GM21717 (cell line): Measurements from ENCODE around the gene PCSK4.

Source experiments
- ATAC-seq: cut with Tn5 transposase; IDR thresholded peaks from one replicate; pipeline ENCODE4 v1.9.1; 2021; ENCODE audit warnings: mild to moderate bottlenecking, moderate library complexity; ENCODE audit not compliant: unreplicated experiment

PCSK4 gene

GRCh38 chr19:1457031-1457739, 33.0 kb downstream of the PCSK4 start:
- no peak for ATAC-seq

DNA sequence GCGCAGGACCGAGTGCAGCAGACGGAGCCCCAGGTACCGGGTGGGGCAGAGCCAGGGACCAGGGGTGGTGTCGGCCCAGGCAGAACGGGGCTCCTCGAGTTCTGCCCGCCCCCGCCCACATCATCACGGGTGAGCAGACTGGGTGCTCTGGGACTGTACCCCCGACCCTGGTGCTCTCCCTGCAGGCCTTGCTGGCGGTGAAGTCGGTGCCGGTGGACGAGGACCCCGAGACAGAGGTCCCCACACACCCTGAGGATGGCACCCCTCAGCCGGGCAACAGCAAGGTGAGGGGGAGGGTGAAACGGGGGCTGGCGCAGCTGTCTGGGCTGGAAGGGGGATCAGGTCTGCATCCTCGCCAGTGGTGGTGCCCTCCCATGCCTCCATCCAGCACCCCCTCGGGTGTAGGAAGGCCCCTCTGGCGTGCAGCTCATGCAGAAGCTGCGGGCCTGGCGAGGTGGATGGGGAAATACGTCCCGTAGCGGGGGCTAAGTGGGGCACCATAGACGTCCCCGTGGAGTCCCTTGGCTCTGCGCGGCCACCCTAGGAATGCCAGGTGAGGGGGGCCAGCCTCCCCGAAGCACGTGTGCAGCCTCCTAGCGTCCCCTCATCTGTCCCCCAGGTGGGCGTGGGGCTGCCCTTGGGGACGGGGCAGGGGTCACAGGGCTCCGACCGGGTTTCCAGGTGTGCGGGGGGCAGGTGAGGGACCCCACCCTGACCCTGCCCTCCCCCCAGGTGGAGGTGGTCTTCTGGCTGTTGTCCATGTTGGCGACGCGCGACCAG, 33.8 kb downstream of the PCSK4 start:
- no peak for ATAC-seq

DNA sequence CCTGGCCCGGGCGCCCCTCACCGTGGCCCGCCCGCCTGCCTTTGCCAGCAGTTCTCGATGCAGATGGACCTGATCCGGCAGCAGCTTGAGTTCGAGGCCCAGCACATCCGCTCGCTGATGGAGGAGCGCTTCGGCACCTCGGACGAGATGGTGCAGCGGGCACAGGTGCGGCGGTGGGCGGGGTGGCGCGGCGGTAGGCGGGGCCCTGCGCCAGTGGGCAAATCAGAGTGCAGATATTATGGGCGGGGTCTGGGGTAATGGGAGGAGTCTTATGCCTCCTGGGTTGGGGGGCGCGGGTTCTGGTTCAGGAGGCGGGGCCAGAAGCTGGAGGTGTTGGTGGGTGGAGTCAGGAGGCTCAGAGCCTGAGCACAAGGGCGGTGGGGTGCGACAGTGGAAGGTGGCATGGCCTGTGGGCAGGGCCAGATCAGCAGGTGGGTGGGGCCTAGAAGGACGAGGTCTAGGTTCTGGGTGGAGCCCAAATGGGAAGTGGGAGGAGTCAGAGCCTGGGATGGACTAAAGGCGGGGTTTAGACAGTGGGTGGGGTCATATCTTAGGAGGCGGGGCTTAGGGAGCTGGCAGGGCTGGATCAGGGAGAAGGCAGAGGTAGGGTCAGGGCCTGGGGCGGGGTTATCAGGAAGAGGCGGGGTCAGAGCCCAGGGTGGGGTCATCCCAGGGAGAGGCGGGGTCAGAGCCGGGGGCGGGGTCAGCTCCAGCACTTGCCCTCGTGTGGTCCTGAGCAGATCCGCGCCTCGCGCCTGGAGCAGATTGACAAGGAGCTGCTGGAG, 34.6 kb downstream of the PCSK4 start:
- no peak for ATAC-seq

DNA sequence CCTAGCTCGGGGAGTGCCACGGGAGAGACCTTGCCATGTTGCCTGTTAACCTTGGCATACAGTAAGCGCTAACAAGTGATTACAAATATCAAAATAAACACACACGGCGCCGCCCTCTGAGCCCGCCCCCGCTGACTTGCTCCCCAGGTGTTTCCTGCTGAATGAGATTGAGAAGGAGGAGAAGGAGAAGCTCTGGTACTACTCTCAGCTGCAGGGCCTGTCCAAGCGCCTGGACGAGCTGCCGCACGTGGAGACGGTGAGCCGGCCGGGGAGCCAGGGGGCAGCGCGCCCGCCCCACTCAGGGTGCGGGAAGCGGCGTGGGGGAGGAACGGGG, 35.2 kb downstream of the PCSK4 start:
- ATAC-seq: no peak

GRCh38 chr19:1453525-1454364, 36.4 kb downstream of the PCSK4 start:
- no peak for ATAC-seq

DNA sequence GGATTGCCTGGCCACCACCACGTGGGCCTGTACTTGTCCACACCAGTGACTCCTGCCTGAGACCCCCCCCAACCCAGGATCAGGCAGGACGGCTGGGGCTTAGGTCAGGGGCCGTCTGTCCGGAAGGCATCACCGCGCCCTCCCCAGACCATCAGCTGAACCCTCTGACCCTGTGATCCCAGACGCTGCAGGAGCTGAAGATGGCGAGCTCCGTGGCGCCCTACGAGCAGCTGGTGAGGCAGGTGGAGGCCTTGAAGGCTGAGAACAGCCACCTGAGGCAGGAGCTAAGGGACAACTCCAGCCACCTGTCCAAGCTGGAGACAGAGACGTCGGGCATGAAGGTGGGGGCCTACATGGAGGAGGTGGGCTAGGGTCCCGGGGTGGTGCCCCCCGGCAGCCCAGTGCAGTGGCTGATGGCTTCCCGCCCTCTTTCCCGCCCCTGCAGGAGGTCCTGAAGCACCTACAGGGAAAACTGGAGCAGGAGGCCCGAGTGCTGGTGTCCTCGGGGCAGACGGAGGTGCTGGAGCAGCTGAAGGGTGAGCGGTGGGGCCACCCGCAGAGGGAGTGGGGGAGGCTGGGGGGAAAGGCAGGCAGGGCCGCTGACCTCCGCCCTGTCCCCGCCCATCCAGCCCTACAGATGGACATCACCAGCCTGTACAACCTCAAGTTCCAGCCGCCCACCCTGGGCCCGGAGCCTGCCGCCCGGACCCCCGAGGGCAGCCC, 37.2 kb downstream of the PCSK4 start:
- ATAC-seq: no peak

DNA sequence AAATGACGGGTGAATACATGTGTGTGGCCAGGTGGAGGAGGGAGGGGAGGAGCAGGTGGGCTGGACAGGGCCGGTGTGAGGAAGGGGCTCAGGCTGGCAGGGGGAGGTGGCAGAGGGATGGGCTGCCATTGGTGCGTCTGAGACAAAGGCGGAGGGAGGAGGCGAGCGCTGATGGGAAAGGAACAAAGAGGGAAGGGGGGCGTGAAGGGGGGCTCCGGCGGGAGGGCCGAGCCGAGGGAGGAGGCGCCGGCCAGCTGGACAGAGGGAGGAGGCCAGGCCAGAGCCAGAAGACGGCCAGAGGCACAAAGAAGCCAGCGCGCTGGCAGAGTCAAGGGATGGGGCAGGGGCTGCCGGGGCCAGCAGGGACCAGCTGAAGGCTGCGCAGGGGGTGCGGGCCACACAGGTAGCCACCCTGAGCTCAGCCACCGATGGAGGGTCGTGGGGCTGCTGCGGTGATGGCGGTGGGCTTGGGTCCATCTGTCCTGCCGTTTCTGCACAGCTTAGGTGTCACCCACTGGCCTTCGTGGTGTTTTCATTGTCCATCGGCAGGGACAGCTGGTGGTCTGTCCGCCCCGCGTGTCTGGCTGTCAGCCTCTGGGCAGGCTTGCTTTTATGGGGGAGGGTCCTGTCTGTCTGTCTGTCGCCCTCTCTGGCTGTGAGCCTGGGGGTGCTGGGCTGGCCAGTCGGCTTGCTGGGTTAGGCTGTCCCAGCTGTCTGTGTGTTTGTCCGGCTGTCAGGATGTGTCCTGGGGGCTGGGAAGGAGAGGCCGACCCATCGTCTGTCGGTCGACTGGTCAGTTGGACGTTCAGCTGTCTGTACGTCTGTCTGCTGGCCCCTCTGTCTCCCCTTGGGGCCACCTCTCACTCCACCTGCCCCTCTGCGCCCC, 38.0 kb downstream of the PCSK4 start:
- no peak for ATAC-seq

GRCh38 chr19:1450735-1451731, 39.1 kb downstream of the PCSK4 start:
- ATAC-seq: no peak

DNA sequence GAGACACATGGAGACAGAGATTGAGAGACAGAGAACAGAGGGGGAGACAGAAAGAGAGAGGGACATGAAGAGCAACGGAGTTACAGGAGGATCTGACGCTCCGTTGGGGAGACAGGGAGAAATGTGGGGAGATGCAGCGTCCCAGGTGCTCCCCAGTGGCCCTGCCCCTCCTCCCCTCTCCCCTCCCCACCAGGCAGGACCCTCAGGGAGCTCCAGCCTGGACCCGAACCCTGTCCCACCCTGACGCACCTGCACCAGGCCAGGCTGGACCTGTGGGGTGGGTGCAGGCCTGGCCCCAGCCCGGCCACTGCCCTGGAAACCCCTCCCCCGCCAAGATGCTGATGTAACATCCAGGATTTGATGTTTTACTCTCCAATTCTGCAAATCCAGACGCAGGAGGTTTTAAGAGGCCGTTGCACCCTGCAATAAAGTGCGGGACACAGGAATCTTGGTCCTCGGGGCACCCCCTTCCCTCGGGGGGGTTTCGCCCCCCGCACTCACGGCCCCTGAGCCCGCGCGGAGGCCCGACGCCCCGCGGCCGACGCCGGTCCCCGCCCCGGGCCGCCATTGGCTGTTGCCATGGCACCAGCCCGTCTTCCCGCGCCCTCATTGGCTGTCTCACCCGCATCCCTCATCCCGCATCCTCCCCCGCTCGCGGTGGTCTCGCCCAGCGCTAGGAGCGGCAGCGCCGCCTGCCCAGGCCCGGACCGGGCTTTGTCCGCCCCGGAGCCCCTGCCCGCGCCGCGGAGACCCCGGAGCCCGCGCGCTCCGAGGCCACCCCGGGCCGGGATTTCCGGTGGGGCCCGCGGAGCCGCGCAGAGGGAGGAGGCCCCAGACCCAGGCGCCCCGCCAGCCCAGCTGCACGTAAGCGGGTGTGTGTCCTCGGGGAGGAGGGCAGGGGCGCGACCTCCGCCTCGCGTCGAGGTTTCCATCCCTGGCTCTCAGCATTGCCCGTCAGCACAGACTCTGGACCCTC, 40.4 kb downstream of the PCSK4 start, which contains the start of gene APC2:
Gene APC2, plus strand, starts transcription at position 655 of the 976 bp plus-strand sequence. CDS start 2,881 bp downstream, outside the sequence.
- no peak for ATAC-seq

DNA sequence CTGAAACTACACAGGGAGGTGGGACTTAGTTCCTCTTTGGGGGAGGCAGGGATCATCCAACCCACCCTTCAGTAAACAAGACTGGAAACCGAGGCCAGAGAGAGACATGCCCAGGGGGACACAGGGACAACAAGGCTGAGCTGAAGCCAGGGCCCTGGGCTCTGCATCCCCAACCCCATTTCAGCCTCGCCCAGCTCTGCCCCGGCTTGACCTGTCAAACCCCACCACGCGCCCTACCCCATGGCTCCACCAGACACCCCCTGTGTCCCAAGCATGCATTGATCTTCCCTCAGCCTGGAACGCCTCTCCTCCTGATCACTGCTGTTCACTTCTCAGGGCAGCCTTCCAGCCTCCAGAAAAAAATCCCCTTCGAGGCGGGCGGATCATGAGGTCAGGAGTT, 42.2 kb downstream of the PCSK4 start:
- no peak for ATAC-seq

DNA sequence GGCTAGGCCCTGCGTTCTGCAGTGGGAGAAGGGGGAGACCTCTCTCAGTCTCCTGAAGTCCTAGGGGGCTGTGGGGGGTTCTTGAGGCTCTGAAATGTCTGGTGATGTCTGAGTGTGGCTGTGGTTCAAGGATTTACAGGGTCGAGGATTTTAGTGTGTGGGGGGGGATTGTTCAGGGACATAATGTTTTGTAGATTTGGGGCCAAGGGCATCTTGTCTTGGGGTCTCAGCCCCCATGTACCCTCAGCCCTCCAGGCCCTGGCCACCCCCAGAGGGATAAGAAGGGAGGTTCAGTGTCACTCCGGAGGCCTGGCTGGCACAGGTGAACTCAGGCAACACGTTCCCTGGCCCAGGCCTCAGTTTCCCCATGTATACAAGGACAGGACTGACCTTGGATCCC, 42.6 kb downstream of the PCSK4 start:
- no peak for ATAC-seq

- ATAC-seq: no peak
Measured at GRCh38 chr19:1446713-1447481, 43.3 kb downstream of the PCSK4 start.

DNA sequence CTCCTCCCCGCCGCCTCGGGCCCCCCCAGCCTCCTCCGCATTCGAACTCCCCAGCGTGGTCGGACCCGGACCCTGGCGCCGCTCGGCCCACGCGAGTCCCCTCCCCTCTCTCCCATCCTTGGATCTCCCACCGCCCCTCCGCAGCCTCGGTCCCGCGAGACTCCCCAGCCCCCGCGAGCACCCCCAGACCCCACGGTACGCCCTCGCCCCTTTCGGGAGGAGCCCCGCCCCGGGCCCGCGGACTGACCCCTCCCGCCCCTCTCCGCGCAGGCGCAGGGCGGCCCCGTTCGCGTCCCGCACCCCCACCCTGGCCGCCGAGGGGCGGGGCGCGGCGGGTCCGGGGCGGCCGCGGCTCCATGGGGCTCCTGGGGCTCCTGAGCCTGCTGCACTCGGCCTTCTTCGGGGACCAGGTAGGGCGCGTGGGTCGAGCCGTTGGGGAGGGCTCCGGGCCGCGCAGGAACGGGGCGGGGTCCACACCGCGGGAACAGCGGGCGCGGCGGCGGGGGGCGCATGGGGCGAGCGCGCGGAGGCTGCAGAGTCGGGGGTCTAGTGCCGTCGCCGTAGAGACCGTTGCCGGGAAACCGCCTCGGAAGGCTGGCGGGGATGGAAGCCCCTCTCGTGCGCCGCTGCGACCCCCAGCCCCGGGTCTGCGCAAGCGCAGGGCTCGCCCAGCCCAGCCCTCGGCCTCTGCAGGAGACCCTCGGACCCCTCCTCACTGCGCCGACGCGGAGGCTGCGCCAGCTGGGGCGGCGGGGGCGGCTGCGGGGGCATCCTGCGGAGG, 44.0 kb downstream of the PCSK4 start:
- ATAC-seq: no peak

DNA sequence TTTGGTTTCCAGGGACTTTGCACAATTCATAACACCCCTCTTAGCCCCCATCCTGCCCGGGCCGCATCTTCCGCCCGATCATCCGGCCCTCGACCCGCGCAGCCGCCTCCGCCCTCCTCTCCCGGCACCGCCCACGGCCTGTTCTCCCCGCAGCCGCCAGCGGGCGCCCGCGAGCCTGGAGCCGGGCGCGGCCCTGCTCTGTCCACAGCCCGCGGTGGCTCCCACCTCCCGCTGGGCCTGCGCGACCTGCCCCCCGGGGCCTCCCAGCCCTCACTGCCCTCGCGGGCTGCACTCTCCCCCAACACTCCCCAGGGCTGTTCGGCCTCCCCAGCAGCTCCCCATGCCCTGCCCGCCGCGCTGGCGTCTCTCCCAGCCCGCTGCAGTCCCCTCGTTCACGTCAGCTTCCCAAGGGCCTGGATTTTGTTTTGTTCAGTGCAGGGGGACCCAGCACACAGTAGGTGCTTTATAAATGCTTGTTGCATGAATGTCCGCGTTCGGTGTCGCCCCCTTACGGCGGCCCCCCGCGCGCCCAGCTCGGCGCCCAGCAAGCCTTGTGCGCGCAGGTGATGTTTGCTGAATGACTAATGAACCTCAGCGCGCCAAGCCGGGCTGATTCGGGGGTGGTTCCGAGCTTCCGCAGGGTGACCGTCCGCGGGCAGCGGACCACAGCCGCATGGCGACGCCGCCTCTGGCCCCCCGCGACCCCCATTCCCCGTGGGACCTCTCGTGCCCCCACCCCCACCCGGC, 44.8 kb downstream of the PCSK4 start:
- ATAC-seq: peak; percentile 61
